8988T (cell line): Measurements from ENCODE around the gene SPACA4.
"Not testable (repeated sequence)": the region's sequence is repeated elsewhere in the genome, so short reads cannot be mapped to it uniquely, and the experiment has no call there.

Source experiments
- DNase-seq: peaks from one replicate; pipeline ENCODE4 v3.0.0; 2011

Gene SPACA4

DNA sequence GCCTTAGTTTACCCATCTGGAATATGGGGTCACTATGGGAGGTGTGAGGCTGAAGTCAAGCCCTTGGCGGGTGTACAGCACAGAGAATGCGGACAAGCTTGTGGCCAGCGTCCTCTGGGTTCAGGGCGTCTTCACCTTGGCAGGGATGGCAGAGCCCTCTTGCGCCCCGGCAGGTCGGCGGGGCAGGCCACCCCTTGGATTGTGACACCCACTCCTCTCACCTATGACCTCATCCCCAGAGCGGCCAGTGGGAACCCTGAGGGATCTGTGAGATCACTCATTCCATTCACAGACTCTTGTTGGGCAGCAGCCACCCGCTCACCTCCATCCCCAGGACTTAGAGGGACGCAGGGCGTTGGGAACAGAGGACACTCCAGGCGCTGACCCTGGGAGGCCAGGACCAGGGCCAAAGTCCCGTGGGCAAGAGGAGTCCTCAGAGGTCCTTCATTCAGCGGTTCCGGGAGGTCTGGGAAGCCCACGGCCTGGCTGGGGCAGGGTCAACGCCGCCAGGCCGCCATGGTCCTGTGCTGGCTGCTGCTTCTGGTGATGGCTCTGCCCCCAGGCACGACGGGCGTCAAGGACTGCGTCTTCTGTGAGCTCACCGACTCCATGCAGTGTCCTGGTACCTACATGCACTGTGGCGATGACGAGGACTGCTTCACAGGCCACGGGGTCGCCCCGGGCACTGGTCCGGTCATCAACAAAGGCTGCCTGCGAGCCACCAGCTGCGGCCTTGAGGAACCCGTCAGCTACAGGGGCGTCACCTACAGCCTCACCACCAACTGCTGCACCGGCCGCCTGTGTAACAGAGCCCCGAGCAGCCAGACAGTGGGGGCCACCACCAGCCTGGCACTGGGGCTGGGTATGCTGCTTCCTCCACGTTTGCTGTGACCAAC is at the start of gene SPACA4:
TSS of gene SPACA4 (plus strand) at position 280 of the 896 bp plus-strand sequence. CDS start at position 517, 237 bp downstream.
- DNase-seq = no peak

DNA sequence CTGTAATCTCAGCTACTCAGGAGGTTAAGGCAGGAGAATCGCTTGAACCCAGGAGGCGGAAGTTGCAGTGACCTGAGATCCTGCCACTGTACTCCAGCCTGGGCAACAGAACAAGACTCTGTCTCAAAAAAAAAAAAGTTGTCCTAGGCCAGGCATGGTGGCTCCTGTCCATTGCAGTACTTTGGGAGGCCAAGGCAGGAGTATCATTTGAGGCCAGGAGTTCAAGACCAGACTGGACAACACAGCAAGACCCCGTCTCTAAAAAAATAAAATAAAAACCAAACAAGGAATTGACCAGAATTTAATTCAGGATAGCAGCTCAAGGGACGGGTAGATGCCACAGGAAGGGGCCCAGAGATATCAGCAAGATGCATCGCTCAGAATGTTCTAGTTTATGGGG is 49.7 kb upstream of the SPACA4 start:
- DNase-seq = no peak

DNA sequence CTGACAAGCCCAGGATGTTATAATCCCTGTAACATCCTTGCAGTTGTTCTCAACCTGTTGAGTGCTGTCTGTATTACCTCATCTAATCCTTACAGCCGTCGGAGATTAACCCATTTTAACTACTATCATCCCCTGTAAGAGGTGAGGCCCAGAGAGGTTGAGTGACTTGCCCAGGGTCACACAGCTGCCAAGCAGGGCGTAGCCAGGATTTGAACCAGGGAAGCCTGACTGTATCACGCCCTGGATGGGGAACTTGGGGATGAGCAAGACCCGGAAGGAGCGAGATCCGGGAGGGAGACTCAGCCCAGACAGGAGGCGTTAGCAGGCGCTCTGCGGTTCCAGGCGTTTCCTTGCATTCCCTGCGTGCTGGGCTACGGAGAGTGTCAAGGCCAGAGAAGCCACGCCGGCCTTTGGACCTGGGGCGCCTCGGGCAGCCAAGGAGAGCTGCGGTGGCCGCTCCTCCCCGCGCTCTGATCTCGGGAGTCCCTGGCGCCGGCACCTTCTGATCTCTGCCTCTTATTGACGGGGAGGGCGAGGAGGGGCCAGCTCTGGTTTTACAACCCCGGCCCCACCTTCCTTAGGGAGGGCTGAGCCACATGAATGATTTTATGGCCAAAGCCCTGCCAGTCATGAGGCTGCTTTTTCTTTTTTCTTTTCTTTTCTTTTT is 48.4 kb upstream of the SPACA4 start:
- DNase-seq = no peak

GRCh38 chr19:48560095-48560530 is 46.4 kb upstream of the SPACA4 start:
- no peak for DNase-seq

DNA sequence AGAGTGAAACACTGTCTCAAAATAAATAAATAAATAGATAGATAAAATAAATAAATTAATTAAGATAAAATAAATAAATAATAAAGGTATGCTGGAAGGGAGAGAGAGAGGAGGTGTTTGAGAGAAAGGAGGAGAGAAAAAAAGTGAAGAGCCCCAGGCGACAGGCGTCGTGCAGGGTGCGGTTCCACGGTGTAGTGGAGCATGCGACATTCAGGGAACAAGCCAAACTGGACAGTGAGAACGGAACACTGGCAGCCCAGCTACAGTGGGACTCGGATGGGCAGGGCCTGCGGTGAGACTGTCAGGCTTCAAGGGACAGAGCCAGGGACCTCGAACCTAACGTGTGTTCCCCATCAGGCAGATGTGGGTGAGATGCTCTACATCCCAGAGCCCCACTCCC is 45.1 kb upstream of the SPACA4 start:
- no peak for DNase-seq

- no peak for DNase-seq
Measured at GRCh38 chr19:48565090-48565489, 41.5 kb upstream of the SPACA4 start.

DNA sequence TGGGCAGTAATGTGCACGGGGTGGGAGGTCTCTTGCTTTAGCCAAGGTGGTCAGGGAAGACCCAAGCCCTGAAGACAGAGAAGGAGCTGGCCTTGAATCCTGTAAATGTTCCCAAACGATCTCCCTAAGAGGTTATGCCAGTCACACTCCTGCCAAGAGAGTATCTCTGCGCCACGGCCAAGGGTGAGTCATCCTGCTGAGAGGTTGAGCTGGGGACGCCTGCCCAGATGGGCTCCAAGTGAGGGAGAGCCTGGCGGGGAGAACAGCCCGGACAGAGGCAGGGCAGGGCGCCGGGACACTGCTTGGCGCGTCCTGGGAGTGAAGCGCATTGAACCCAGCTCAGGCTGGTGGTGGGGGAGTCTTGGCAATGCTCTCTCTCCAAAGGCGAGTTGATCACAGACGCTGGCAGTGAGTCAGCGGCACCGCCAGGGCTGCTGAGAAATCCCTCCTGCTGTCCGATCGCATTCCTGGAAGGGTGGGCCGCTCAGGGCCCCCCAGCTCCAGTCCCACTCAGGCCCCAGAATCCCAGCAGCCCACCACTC is 38.1 kb upstream of the SPACA4 start:
- DNase-seq = no peak

DNA sequence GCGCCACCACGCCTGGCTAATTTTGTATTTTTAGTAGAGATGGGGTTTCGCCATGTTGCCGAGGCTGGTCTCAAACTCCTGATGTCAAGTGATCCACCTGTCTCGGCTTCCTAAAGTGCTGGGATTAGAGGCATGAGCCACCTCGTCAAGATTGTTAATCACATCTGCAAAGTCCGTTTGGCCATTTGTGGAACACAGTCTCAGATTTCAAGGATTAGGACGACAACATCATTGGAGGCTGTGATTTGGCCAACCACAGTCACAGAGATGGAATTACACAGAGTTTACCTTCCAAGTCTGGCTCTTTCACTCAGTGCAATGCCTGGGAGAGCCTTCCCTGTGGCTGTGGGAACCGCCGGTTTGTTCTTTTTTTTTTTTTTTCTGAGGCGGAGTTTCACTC is 36.7 kb upstream of the SPACA4 start:
- DNase-seq = no peak

- no peak for DNase-seq
Measured at GRCh38 chr19:48571378-48572162, 35.0 kb upstream of the SPACA4 start.

DNA sequence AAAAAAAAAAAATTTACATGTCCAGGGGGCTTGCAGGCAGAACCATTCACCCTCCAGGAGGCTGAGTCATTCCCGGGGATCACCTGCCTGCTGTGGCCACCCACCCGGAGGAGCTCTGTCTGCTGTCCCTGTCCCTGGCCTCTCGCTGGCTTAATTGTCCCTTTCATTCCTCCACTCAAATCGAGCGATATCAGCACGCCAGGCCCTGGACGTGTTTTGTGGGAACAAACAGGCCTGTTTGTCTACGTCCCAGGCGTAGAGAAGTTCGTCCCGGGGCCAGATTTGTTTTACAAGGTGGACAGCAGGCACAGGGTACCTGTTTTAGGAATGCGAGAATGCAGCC is 33.4 kb upstream of the SPACA4 start:
- DNase-seq = no peak

DNA sequence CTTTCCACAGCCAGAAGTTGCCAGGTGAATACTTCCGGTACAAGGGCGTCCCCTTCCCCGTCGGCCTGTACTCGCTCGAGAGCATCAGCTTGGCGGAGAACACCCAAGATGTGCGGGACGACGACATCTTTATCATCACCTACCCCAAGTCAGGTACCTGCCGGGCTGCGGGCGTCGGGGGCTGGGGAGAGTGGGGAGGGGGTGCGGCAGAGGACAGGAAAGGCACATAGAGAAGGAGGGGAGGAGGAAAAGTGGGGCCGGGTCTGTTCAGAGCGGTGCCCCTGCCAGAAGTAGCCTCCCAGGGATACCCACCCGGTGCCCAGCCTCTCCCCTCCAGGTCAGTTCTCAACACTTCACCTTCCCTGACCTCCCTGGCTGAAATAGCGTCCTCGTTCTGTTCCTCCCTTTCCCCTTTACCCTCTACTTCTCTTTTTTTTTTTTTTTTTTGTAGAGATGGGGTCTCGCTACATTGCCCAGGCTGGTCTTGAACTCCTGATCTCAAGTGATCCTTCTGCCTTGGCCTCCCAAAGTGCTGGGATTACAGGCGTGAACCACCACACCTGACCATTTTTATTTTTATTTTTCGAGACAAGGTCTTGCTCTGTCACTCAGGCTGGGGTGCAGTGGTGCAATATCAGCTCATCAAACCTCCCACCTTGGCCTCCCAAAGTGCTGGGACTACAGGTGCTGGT is 30.5 kb upstream of the SPACA4 start:
- DNase-seq = no peak

DNA sequence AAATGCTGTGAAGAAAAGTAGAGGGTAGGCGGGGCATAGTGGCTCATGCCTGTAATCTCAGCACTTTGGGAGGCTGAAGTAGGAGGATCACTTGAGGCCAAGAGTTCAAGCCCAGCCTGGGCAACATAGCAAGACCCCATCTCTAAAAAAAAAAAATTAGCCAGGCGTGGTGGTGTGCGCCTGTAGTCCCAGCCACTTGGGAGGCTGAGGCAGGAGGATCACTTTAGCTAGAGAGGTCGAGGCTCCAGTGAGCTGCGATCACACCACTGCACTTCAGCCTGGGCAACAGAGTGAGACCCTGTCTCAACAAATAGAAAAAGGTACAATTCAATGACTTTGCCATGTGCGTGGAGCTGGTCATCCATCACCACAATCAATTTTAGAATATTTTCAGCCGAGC is 28.6 kb upstream of the SPACA4 start:
- not testable (repeated sequence) for DNase-seq

DNA sequence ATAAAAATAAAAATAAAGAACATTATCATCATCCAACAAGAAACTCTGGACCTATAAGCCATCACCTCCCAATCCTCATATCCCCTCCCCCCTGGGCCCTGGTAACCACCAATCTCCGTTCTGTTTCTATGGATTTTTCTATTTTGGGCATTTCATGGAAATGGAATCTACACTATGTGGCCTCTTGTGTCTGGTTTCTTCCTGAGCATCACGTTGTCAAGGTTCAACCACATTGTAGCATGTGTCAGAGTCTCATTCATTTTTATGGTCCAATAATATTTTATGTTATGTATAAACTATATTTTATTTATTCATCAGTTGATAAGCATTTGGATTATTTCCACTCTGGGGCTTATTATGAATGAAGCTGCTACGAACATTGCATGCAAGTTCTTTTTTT is 27.7 kb upstream of the SPACA4 start:
- DNase-seq = no peak

DNA sequence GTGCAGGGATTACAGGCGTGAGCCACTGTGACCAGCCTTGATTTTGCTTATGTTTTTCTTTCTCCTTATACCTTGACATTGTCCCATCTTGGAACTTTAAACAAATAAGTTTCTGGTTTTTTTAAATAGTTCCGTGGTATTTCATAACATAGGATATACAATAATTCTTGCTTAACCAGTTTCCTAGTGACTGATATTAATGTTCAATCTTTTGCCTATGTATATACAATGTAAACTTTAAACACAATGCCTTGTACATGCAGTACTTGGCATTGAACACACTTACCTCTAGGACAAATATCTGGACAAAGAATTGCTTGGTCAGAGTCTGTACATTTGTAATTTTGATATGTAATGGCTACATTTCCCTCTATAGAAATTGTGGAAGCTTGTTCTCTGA is 24.4 kb upstream of the SPACA4 start:
- no peak for DNase-seq

DNA sequence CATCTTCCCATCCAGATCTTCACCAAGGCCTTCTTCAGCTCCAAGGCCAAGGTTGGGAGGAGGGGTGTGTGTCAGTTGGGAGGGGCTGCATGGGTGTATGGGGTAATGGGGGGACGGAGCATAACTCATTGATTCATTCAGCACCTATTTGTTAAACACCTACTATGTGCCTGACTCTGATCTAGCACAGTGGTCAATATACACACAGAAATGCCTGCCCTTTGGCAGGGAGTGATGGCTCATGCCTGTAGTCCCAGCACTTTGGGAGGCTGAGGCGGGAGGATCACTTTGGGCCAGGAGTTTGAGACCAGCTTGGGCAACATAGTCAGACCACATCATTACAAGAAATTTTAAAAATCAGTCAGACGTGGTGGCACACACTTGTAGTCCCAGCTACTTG is 19.2 kb upstream of the SPACA4 start:
- DNase-seq = no peak

DNA sequence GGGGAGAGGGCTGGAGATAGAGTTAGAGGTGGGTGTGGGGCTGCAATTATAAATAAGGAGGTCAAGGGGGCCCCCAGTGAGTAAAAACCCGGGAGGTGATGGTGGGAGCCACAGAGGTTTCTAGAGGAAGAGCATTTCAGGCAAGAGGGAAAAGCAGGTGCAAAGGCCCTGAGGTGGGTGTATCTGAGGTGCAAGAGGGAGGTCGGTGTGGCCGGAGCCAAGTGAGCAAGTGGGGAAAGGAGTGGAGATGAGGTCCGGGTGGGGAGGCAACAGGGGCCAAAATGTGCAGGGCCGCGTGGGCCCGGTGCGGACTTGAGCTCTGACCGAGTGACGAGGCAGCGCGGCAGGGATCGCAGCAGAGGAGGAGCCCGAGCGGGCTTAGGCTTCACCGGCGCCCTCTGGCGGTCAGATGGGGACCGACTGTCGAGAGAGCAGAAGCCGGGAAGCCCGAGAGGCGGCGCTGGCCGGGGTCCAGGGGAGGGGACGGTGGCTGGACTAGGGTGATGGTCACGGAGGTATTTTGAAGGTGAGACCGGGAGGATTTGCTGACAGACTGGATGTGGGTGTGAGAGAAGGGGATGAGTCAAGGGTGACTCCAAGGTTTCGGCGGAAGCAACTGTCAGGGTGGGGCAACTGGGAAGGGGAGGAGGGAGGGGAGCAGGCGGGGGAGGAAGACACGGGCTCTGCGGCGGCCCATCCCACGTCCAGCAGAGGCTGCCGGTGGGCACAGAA is 17.7 kb upstream of the SPACA4 start:
- peak; percentile 67 for DNase-seq

DNA sequence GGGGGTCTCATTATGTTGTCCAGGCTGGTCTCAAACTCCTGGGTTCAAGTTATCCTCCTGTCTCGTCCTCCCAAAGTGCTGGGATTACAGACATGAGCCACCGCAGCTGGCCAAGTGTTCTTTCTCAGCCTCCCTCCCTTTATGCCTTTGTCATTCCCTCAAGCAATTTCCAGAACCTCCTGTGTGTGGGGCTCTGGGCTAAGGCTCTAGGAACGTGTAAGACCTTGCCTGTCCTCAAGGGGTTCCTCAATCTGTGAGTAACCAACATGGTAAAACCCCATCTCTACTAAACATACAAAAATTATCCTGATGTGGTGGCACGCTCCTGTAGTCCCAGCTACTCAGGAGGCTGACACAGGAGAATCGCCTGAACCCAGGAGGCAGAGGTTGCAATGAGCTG is 15.5 kb upstream of the SPACA4 start:
- DNase-seq = no peak

GRCh38 chr19:48595171-48595570 is 11.4 kb upstream of the SPACA4 start:
- no peak for DNase-seq

GRCh38 chr19:48595833-48596232 is 10.7 kb upstream of the SPACA4 start:
- DNase-seq = no peak

- no peak for DNase-seq
Measured at GRCh38 chr19:48596237-48596636, 10.3 kb upstream of the SPACA4 start.

- no peak for DNase-seq
Measured at GRCh38 chr19:48596679-48597465, 9.7 kb upstream of the SPACA4 start.
